Astrocyte (in vitro differentiated cells and primary cell): ENCODE measurements around the gene TRIM44. TPM values are rescaled to one million over a fixed set of nuclear protein-coding genes. Genes with fewer than 3 reads are reported as not detected.
"Not testable (repeated sequence)": the region's sequence is repeated elsewhere in the genome, so short reads cannot be mapped to it uniquely, and the experiment has no call there.

ENCODE experiments used
- DNase-seq: peaks from one replicate; pipeline ENCODE4 v3.0.0-alpha.2; 2010; ENCODE audit warnings: low read depth
- FAIRE-seq: peaks from 2 replicates; lab custom pipeline; 2011; peaks lifted over from hg19 to GRCh38; lab: Jason Lieb, UNC
- H2AFZ ChIP-seq: 2 replicates; pipeline ENCODE4 v1.6.0; 2012; ENCODE audit warnings: low read depth, low read length, inconsistent platforms
- H3K27ac ChIP-seq: 2 replicates; pipeline ENCODE4 v1.5.1; 2011; ENCODE audit warnings: low read depth, low read length, inconsistent platforms
- H3K27me3 ChIP-seq: 2 replicates; pipeline ENCODE4 v1.6.0; 2011; ENCODE audit warnings: low read length, inconsistent platforms; ENCODE audit not compliant: insufficient read depth
- H3K36me3 ChIP-seq: 2 replicates; pipeline ENCODE4 v1.5.1; 2011; ENCODE audit warnings: low read length, inconsistent platforms; ENCODE audit not compliant: insufficient read depth
- H3K4me1 ChIP-seq: 2 replicates; pipeline ENCODE4 v1.5.1; 2011; ENCODE audit warnings: low read length, inconsistent platforms; ENCODE audit not compliant: insufficient read depth
- H3K4me2 ChIP-seq: 2 replicates; pipeline ENCODE4 v1.6.0; 2012; ENCODE audit warnings: low read length, inconsistent platforms
- H3K4me3 ChIP-seq: 2 replicates; pipeline ENCODE4 v1.5.1; 2011; ENCODE audit warnings: low read depth, mild to moderate bottlenecking, low read length, inconsistent platforms; ENCODE audit not compliant: insufficient read depth
- H3K79me2 ChIP-seq: 2 replicates; pipeline ENCODE4 v1.6.0; 2012; ENCODE audit warnings: mild to moderate bottlenecking, low read length, inconsistent platforms; ENCODE audit not compliant: insufficient read depth
- H3K9ac ChIP-seq: 2 replicates; pipeline ENCODE4 v1.6.0; 2012; ENCODE audit warnings: mild to moderate bottlenecking, low read length, inconsistent platforms
- H3K9me3 ChIP-seq: 2 replicates; pipeline ENCODE4 v1.5.1; 2012; ENCODE audit warnings: low read depth, mild to moderate bottlenecking, low read length, inconsistent platforms; ENCODE audit not compliant: insufficient read depth
- H4K20me1 ChIP-seq: 2 replicates; pipeline ENCODE4 v1.6.0; 2012; ENCODE audit warnings: low read length, inconsistent platforms; ENCODE audit not compliant: insufficient read depth
- H3K27ac Mint-ChIP-seq: one replicate; pipeline ENCODE4 v1.8.0; 2021; ENCODE audit warnings: mild to moderate bottlenecking, mixed read lengths; ENCODE audit not compliant: unreplicated experiment
- H3K27me3 Mint-ChIP-seq: one replicate; pipeline ENCODE4 v1.8.0; 2021; ENCODE audit warnings: low read depth, mixed read lengths; ENCODE audit not compliant: unreplicated experiment
- H3K36me3 Mint-ChIP-seq: one replicate; pipeline ENCODE4 v1.8.0; 2021; ENCODE audit warnings: low read depth, mixed read lengths; ENCODE audit not compliant: unreplicated experiment
- H3K4me1 Mint-ChIP-seq: one replicate; pipeline ENCODE4 v1.8.0; 2021; ENCODE audit warnings: low read depth, mixed read lengths; ENCODE audit not compliant: unreplicated experiment
- H3K4me3 Mint-ChIP-seq: one replicate; pipeline ENCODE4 v1.8.0; 2021; ENCODE audit warnings: mild to moderate bottlenecking, moderate library complexity, mixed read lengths; ENCODE audit not compliant: unreplicated experiment
- H3K9me3 Mint-ChIP-seq: one replicate; pipeline ENCODE4 v1.8.0; 2021; ENCODE audit warnings: mild to moderate bottlenecking, mixed read lengths; ENCODE audit not compliant: unreplicated experiment
- EZH2 ChIP-seq: IDR thresholded peaks from 2 replicates; pipeline ENCODE4 v1.6.1; 2012; ENCODE audit warnings: mild to moderate bottlenecking, low read length, inconsistent platforms; ENCODE audit not compliant: insufficient read depth
- total RNA-seq: library from RNA; stranded (reverse); gene quantifications from 2 replicates; pipeline ENCODE4 v1.2.1, GENCODE V29; 2021
- TF ChIP-seq, protein P1 (sequence below): IDR thresholded peaks from 2 replicates; pipeline ENCODE4 v1.5.1; 2011; ENCODE audit warnings: low read depth, mild to moderate bottlenecking, inconsistent platforms, low read length, moderate library complexity; ENCODE audit not compliant: insufficient read depth

The TRIM44 gene
- total RNA-seq, 1 donor from 2014 or later: 61.0 TPM

DNA sequence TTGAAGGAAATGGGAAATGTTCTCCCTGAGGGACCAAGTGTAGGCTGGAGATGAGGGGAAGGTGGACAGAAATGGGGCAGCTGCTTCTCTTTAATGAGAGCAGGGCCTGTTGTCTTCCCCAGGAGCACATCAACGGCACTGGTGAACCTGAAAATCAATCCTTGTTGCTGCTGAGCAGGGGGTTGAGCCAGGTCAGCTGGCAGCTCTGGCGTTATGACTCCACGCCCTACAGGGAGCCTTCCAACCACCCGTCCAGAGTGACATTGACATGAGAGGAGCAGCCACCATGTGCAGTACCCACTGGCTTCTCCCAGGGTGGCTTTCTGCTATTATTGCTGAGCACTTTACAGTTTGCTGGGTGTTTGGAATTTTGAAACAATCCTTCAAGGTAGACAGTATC lies 164.4 kb downstream of the TRIM44 start:
- FAIRE-seq (no peak), DNase-seq (no peak)
- Histone ChIP-seq H3K9ac (no peak overlapping the region), H3K36me3 (no peaks in the 10 kb centered on the region), H3K79me2 (no peaks in the 10 kb centered on the region), H2AFZ (no peak overlapping the region), H3K4me1 (no peaks in the 10 kb centered on the region), H3K27me3 (no peaks in the 10 kb centered on the region), H4K20me1 (no peaks in the 10 kb centered on the region), H3K4me2 (no peak overlapping the region), H3K4me3 (no peak overlapping the region), H3K27ac (no peak overlapping the region), H3K9me3 (no peaks in the 10 kb centered on the region)
- Mint-ChIP-seq H3K36me3 (no peaks in the 10 kb centered on the region), H3K9me3 (no peaks in the 10 kb centered on the region), H3K27me3 (peaks cover 10% of the 10 kb centered on the region), H3K4me3 (no peak overlapping the region), H3K27ac (no peak overlapping the region), H3K4me1 (peaks cover 15% of the 10 kb centered on the region)
- no peak for TF ChIP-seq EZH2
- TF ChIP-seq, protein P1, sequence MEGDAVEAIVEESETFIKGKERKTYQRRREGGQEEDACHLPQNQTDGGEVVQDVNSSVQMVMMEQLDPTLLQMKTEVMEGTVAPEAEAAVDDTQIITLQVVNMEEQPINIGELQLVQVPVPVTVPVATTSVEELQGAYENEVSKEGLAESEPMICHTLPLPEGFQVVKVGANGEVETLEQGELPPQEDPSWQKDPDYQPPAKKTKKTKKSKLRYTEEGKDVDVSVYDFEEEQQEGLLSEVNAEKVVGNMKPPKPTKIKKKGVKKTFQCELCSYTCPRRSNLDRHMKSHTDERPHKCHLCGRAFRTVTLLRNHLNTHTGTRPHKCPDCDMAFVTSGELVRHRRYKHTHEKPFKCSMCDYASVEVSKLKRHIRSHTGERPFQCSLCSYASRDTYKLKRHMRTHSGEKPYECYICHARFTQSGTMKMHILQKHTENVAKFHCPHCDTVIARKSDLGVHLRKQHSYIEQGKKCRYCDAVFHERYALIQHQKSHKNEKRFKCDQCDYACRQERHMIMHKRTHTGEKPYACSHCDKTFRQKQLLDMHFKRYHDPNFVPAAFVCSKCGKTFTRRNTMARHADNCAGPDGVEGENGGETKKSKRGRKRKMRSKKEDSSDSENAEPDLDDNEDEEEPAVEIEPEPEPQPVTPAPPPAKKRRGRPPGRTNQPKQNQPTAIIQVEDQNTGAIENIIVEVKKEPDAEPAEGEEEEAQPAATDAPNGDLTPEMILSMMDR: no peak

DNA sequence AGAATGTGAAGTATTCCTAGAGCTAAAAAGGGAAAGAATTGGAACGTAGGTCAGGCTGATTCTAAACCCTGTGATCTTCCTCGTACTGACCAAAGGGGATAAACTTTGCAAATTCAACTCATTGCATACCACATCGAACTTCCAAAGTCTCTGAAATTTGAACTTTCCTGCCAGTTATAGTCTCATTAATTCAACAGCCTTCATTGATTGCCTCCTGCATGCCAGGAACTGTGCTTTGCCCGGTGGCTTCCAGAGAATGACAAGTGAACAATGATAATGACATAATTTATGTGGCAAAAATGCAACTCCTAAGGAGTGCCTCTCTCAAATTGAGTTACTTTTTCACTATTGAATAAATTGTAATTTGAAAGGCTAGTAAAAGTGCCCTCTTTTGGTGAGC lies 173.6 kb downstream of the TRIM44 start:
- H3K4me3 Mint-ChIP-seq: no peak overlapping the region
- Histone ChIP-seq H3K4me3 (no peak overlapping the region), H4K20me1 (no peaks in the 10 kb centered on the region), H3K9me3 (no peaks in the 10 kb centered on the region), H3K9ac (no peak overlapping the region), H3K4me1 (peaks cover 2% of the 10 kb centered on the region), H3K79me2 (no peaks in the 10 kb centered on the region), H2AFZ (no peak overlapping the region), H3K4me2 (no peak overlapping the region), H3K27me3 (no peaks in the 10 kb centered on the region), H3K36me3 (no peaks in the 10 kb centered on the region), H3K27ac (no peak overlapping the region)
- H3K4me1 Mint-ChIP-seq: no peaks in the 10 kb centered on the region
- no peak for DNase-seq
- H3K36me3 Mint-ChIP-seq: no peaks in the 10 kb centered on the region
- H3K27me3 Mint-ChIP-seq: no peaks in the 10 kb centered on the region
- TF ChIP-seq EZH2: no peak
- FAIRE-seq: no peak
- peaks cover 6% of the 10 kb centered on the region for H3K9me3 Mint-ChIP-seq
- no peak overlapping the region for H3K27ac Mint-ChIP-seq

DNA sequence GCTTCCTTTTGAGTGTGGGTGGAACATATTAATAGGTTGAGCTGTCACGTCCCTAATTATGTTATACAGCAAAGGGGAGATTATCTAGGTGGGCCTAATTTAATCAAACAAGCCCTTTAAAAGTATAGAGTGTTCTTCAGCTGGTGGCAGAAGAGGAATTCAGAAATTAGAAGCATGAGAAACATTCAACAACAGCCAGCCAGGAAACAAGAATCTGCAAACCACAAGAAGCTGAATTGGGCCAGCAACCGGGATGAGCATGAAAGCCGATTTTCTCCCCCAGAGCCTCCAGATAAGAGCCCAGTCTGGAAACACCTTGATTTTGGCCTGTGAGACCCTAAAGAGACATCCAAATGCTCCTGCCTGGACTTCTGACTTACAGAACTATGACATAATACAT lies 175.5 kb downstream of the TRIM44 start:
- Histone ChIP-seq H3K4me3 (no peak overlapping the region), H3K27ac (no peak overlapping the region), H3K27me3 (no peaks in the 10 kb centered on the region), H3K79me2 (no peaks in the 10 kb centered on the region), H4K20me1 (no peaks in the 10 kb centered on the region), H3K9ac (no peak overlapping the region), H3K4me2 (no peak overlapping the region), H3K36me3 (no peaks in the 10 kb centered on the region), H3K4me1 (peaks cover 2% of the 10 kb centered on the region), H2AFZ (no peak overlapping the region), H3K9me3 (no peaks in the 10 kb centered on the region)
- Mint-ChIP-seq H3K4me1 (no peaks in the 10 kb centered on the region), H3K27ac (no peak overlapping the region), H3K4me3 (no peak overlapping the region), H3K36me3 (no peaks in the 10 kb centered on the region), H3K9me3 (peaks cover 6% of the 10 kb centered on the region), H3K27me3 (no peaks in the 10 kb centered on the region)
- no peak for FAIRE-seq
- TF ChIP-seq EZH2: no peak
- TF ChIP-seq, protein P1: no peak
- peak; percentile 12 for DNase-seq

DNA sequence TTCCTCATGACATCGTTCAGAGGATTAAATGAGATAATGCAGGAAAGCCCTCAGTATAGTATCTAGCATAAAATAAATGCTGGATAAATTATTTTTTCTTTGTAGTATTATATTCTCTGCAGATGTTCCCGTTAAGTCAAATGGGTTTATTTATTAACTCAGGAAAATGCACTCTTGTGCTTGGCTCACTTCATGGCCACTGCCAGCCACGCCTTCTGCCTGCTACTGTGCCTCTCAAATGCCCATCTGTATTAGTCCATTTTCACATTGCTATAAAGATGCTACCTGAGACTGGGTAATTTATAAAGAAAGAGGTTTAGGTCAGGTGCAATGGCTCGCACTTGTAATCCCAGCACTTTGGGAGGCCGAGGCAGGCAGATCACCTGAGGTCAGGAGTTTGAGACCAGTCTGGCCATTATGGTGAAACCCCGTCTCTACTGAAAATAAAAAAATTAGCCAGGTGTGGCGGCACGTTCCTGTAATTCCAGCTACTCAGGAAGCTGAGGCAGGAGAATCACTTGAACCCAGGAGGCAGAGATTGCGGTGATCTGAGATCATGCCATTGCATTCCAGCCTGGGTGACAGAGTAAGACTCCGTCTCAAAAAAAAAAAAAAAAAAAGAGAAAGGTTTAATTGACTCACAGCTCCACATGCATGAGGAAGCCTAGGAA lies 176.3 kb downstream of the TRIM44 start:
- H3K27ac Mint-ChIP-seq: not testable (repeated sequence)

More for the DNA sequence above, 176.3 kb downstream of the TRIM44 start:
- not testable (repeated sequence) for H3K36me3 ChIP-seq, H3K4me1 Mint-ChIP-seq, H3K9ac ChIP-seq, H2AFZ ChIP-seq, H4K20me1 ChIP-seq, DNase-seq, H3K4me3 Mint-ChIP-seq, H3K4me1 ChIP-seq, H3K36me3 Mint-ChIP-seq, H3K4me3 ChIP-seq, H3K27me3 Mint-ChIP-seq, H3K4me2 ChIP-seq, H3K9me3 Mint-ChIP-seq, H3K27ac ChIP-seq, H3K79me2 ChIP-seq, H3K27me3 ChIP-seq, FAIRE-seq, H3K9me3 ChIP-seq
